Measurements from ENCODE around the gene HOXA1.

Gene HOXA1

GRCh38 chr7:27124902-27125689 lies 29.3 kb upstream of the HOXA1 start:
- TF ChIP-seq CTCF (IDR thresholded peaks at IDR 0.05; ENCODE audit: low read depth, low read length) (no peak), POLR2A (IDR thresholded peaks at IDR 0.05; ENCODE audit: extremely low read depth, insufficient read length) (no peak), MAX (IDR thresholded peaks at IDR 0.05; ENCODE audit: low read depth, low read length) (no peak), MYC (IDR thresholded peaks at IDR 0.05; ENCODE audit: low read depth, low read length) (no peak)
- H3K4me3 ChIP-seq (ENCODE audit: low read depth, low read length), result no peak overlapping the region
- no peak for DNase-seq (ENCODE audit: low read depth)

- no peak overlapping the region for H3K4me3 ChIP-seq (ENCODE audit: low read depth, low read length)
- DNase-seq (ENCODE audit: low read depth), result no peak
- TF ChIP-seq MYC (IDR thresholded peaks at IDR 0.05; ENCODE audit: low read depth, low read length) (no peak), POLR2A (IDR thresholded peaks at IDR 0.05; ENCODE audit: extremely low read depth, insufficient read length) (no peak), MAX (IDR thresholded peaks at IDR 0.05; ENCODE audit: low read depth, low read length) (no peak), CTCF (IDR thresholded peaks at IDR 0.05; ENCODE audit: low read depth, low read length) (no peak)
Observed at GRCh38 chr7:27124096-27124901, 28.5 kb upstream of the HOXA1 start.

GRCh38 chr7:27123477-27124053 lies 27.8 kb upstream of the HOXA1 start:
- TF ChIP-seq CTCF (IDR thresholded peaks at IDR 0.05; ENCODE audit: low read depth, low read length), result no peak
- TF ChIP-seq POLR2A (IDR thresholded peaks at IDR 0.05; ENCODE audit: extremely low read depth, insufficient read length), result no peak
- no peak for TF ChIP-seq MAX (IDR thresholded peaks at IDR 0.05; ENCODE audit: low read depth, low read length)
- TF ChIP-seq MYC (IDR thresholded peaks at IDR 0.05; ENCODE audit: low read depth, low read length), result no peak
- no peak overlapping the region for H3K4me3 ChIP-seq (ENCODE audit: low read depth, low read length)
- DNase-seq (ENCODE audit: low read depth), result no peak

- H3K4me3 ChIP-seq (ENCODE audit: low read depth, low read length), result no peak overlapping the region
- TF ChIP-seq CTCF (IDR thresholded peaks at IDR 0.05; ENCODE audit: low read depth, low read length) (no peak), POLR2A (IDR thresholded peaks at IDR 0.05; ENCODE audit: extremely low read depth, insufficient read length) (no peak), MAX (IDR thresholded peaks at IDR 0.05; ENCODE audit: low read depth, low read length) (no peak), MYC (IDR thresholded peaks at IDR 0.05; ENCODE audit: low read depth, low read length) (no peak)
Observed at GRCh38 chr7:27123007-27123476, 27.2 kb upstream of the HOXA1 start.

GRCh38 chr7:27122077-27122910 lies 26.5 kb upstream of the HOXA1 start:
- TF ChIP-seq CTCF (IDR thresholded peaks at IDR 0.05; ENCODE audit: low read depth, low read length), result no peak
- TF ChIP-seq POLR2A (IDR thresholded peaks at IDR 0.05; ENCODE audit: extremely low read depth, insufficient read length), result no peak
- no peak for TF ChIP-seq MYC (IDR thresholded peaks at IDR 0.05; ENCODE audit: low read depth, low read length)
- no peak for TF ChIP-seq MAX (IDR thresholded peaks at IDR 0.05; ENCODE audit: low read depth, low read length)
- no peak overlapping the region for H3K4me3 ChIP-seq (ENCODE audit: low read depth, low read length)
- DNase-seq (ENCODE audit: low read depth), result no peak

More at GRCh38 chr7:27123007-27123476, 27.2 kb upstream of the HOXA1 start:
- no peak for DNase-seq (ENCODE audit: low read depth)
